Keratinocyte (primary cell): ENCODE measurements around the gene SLC6A17. TPM values are rescaled to one million over a fixed set of nuclear protein-coding genes. Genes with fewer than 3 reads are reported as not detected.

Experiments
- DNase-seq: peaks from one replicate; pipeline ENCODE4 v3.0.0-alpha.2; 2011; ENCODE audit warnings: low read depth, missing footprints, low spot score
- FAIRE-seq: peaks from 2 replicates; lab custom pipeline; 2011; peaks lifted over from hg19 to GRCh38; lab: Jason Lieb, UNC
- H2AFZ ChIP-seq: 2 replicates; pipeline ENCODE4 v1.6.0; 2012; ENCODE audit warnings: low read length, control low read depth, inconsistent platforms; ENCODE audit not compliant: control insufficient read depth
- H3K27ac ChIP-seq: 2 replicates; pipeline ENCODE4 v1.5.1; 2011; ENCODE audit warnings: low read length; ENCODE audit not compliant: control insufficient read depth, insufficient read depth
- H3K27me3 ChIP-seq: 3 replicates; pipeline ENCODE4 v1.6.0; 2011; ENCODE audit warnings: low read length; ENCODE audit not compliant: control insufficient read depth, insufficient read depth; ENCODE audit errors: extremely low read depth
- H3K36me3 ChIP-seq, 2 experiments: 2 replicates in 1 of 2; 3 replicates in 1 of 2; pipeline ENCODE4 v1.5.1; 2011; ENCODE audit warnings: low read length in 2 of 2, mild to moderate bottlenecking in 1 of 2; ENCODE audit not compliant: control insufficient read depth in 2 of 2, insufficient read depth in 2 of 2; ENCODE audit errors: extremely low read depth in 1 of 2
- H3K4me1 ChIP-seq: 3 replicates; pipeline ENCODE4 v1.5.1; 2011; ENCODE audit warnings: low read length; ENCODE audit not compliant: control insufficient read depth, insufficient read depth; ENCODE audit errors: extremely low read depth
- H3K4me2 ChIP-seq: 3 replicates; pipeline ENCODE4 v1.6.0; 2011; ENCODE audit warnings: low read depth, low read length; ENCODE audit not compliant: control insufficient read depth, insufficient read depth; ENCODE audit errors: extremely low read depth
- H3K4me3 ChIP-seq, 3 experiments: fragments of 200-600 bp in 1 of 3; sonication (generic) in 1 of 3; 2 replicates in 2 of 3; 3 replicates in 1 of 3; pipeline ENCODE4 v1.5.1; 2011 to 2016; ENCODE audit warnings: low read length in 3 of 3, mild to moderate bottlenecking in 3 of 3, control low read depth in 2 of 3, inconsistent platforms in 1 of 3, low read depth in 1 of 3, mixed read lengths in 1 of 3, mixed run types in 1 of 3, moderate library complexity in 1 of 3; ENCODE audit not compliant: control insufficient read depth in 2 of 3, insufficient read depth in 2 of 3; ENCODE audit errors: extremely low read depth in 1 of 3
- H3K79me2 ChIP-seq: 2 replicates; pipeline ENCODE4 v1.6.0; 2012; ENCODE audit warnings: low read length; ENCODE audit not compliant: control insufficient read depth, insufficient read depth
- H3K9ac ChIP-seq: 3 replicates; pipeline ENCODE4 v1.6.0; 2011; ENCODE audit warnings: low read length; ENCODE audit not compliant: control insufficient read depth, insufficient read depth; ENCODE audit errors: extremely low read depth
- H3K9me1 ChIP-seq: 3 replicates; pipeline ENCODE4 v1.6.0; 2011; ENCODE audit warnings: low read length; ENCODE audit not compliant: control insufficient read depth, insufficient read depth; ENCODE audit errors: extremely low read depth
- H3K9me3 ChIP-seq: 2 replicates; pipeline ENCODE4 v1.5.1; 2012; ENCODE audit warnings: low read depth, low read length; ENCODE audit not compliant: control insufficient read depth
- H4K20me1 ChIP-seq: 3 replicates; pipeline ENCODE4 v1.6.0; 2011; ENCODE audit warnings: low read length; ENCODE audit not compliant: control insufficient read depth, insufficient read depth; ENCODE audit errors: extremely low read depth
- EZH2 ChIP-seq: IDR thresholded peaks from one replicate; pipeline ENCODE4 v1.6.1; 2012; ENCODE audit warnings: inconsistent platforms, mild to moderate bottlenecking, low read length, moderate library complexity
- dilution Hi-C: fragments of 300-500 bp; cut with MboI; formaldehyde crosslinking; loops from one replicate; pipeline ENCODE4 v1.7.0; 2020; ENCODE audit warnings: low sequenced_read_pairs; ENCODE audit not compliant: extremely low pct_ligation_motif_present
- polyA plus RNA-seq, 5 experiments: library from polyadenylated mRNA; depleted of rRNA in 3 of 5; stranded (reverse) in 3 of 5; stranded (forward) in 1 of 5; unstranded in 1 of 5; fragments of >200 nt; gene quantifications; 1 replicate in 1 of 5; 2 replicates in 3 of 5; 3 replicates in 1 of 5; pipeline versions ENCODE4 v1.2.1 to v1.2.3, GENCODE V29; 2011 to 2012; ENCODE audit warnings: missing spikeins in 2 of 5, low read depth in 1 of 5, low replicate concordance in 1 of 5
- TF ChIP-seq, protein P1 (sequence below), 3 experiments: IDR thresholded peaks in 1 of 3; conservative IDR thresholded peaks in 1 of 3; optimal IDR thresholded peaks in 1 of 3; 2 replicates in 2 of 3; 3 replicates in 1 of 3; pipeline versions ENCODE3 to v1.5.1; 2011; ENCODE audit warnings: low read length in 3 of 3, mild to moderate bottlenecking in 3 of 3, moderate library complexity in 2 of 3, control low read depth in 1 of 3, inconsistent platforms in 1 of 3; ENCODE audit not compliant: insufficient read depth in 2 of 3; ENCODE audit errors: extremely low read depth in 1 of 3

The SLC6A17 gene
- polyA plus RNA-seq, 1 donor (not counting 4 experiments of a cell fraction or from before 2014, with no cell fraction given), result 0.25 TPM

DNA sequence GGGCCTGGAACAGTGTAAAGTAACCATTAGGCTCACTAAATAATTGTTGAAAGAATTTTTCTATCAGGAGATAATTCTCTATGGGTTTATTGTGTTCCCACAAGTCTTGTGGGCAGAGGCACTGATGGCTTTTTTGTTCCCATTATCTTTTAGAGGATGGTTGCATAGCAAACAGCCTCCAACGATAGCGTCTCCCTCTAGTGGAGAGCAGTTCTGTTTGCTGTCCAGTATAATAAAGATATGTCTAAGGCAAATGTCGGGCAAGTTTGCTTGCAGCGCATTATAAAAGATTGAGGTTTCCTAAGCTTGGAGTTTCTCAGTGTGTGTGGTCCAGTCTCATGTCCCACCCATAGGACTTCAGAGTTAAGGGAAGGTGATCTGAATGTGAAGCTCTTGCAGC is 1.3 kb upstream of the SLC6A17 start:
- Histone ChIP-seq H3K79me2 (no peaks in the 10 kb centered on the region), H3K9me1 (no peaks in the 10 kb centered on the region), H3K27ac (no peak overlapping the region), H3K9me3 (no peaks in the 10 kb centered on the region), H3K4me1 (no peaks in the 10 kb centered on the region), H3K36me3 (no peaks in the 10 kb centered on the region), H2AFZ (no peak overlapping the region), H3K4me2 (no peak overlapping the region), H3K27me3 (peaks cover 45% of the 10 kb centered on the region), H3K4me3 (no peak overlapping the region), H4K20me1 (no peaks in the 10 kb centered on the region), H3K9ac (no peak overlapping the region)
- no peak for TF ChIP-seq EZH2
- TF ChIP-seq, protein P1, sequence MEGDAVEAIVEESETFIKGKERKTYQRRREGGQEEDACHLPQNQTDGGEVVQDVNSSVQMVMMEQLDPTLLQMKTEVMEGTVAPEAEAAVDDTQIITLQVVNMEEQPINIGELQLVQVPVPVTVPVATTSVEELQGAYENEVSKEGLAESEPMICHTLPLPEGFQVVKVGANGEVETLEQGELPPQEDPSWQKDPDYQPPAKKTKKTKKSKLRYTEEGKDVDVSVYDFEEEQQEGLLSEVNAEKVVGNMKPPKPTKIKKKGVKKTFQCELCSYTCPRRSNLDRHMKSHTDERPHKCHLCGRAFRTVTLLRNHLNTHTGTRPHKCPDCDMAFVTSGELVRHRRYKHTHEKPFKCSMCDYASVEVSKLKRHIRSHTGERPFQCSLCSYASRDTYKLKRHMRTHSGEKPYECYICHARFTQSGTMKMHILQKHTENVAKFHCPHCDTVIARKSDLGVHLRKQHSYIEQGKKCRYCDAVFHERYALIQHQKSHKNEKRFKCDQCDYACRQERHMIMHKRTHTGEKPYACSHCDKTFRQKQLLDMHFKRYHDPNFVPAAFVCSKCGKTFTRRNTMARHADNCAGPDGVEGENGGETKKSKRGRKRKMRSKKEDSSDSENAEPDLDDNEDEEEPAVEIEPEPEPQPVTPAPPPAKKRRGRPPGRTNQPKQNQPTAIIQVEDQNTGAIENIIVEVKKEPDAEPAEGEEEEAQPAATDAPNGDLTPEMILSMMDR (optimal IDR thresholded peaks at IDR 0.05 in 1 of 3, IDR thresholded peaks at IDR 0.05 in 1 of 3, conservative IDR thresholded peaks at IDR 0.05 in 1 of 3; ENCODE audit: extremely low read depth in 1 of 3, insufficient read depth in 2 of 3, low read length in 3 of 3), result peak; percentile 49 to 62 (median 52)
- DNase-seq (no peak), FAIRE-seq (no peak)
- dilution Hi-C loops, result no loop called here

DNA sequence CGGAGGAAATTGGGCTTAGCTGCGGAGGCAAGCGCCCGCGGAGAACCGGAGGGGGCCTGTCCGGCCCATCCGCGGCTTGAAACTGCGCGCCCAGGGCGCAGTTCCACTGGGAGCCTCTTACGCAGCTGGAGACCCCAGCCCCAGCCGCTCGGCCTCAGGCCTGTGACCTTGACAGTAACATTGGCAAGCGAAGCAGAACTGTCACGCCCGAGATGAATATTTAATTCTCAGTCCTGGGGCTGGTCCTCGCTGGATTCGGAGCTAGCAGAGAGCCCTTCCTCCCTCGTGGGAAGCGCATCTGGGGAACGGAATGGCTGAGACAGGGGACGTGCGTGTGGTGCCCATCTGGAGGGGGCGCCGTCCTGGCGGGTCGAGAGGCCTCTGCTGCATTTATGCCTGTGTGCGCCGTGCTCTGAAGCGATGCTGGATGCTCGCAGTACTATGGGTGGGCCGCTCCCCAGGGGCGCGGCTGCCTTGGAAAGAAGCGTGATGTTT is 928 bp downstream of the SLC6A17 start:
- DNase-seq (no peak), FAIRE-seq (no peak)
- no peaks in the 10 kb centered on the region for H3K9me1 ChIP-seq
- no peaks in the 10 kb centered on the region for H3K36me3 ChIP-seq
- H4K20me1 ChIP-seq, result no peaks in the 10 kb centered on the region
- H3K79me2 ChIP-seq, result no peaks in the 10 kb centered on the region
- no peaks in the 10 kb centered on the region for H3K4me1 ChIP-seq
- no peaks in the 10 kb centered on the region for H3K9me3 ChIP-seq
- H3K27me3 ChIP-seq, result peaks cover 47% of the 10 kb centered on the region
- no peak overlapping the region for H3K9ac ChIP-seq
- no peak overlapping the region for H3K4me3 ChIP-seq
- TF ChIP-seq EZH2, result no peak
- TF ChIP-seq, protein P1 (optimal IDR thresholded peaks at IDR 0.05 in 1 of 3, IDR thresholded peaks at IDR 0.05 in 1 of 3, conservative IDR thresholded peaks at IDR 0.05 in 1 of 3; ENCODE audit: extremely low read depth in 1 of 3, insufficient read depth in 2 of 3, low read length in 3 of 3), result no peak
- dilution Hi-C loops, result no loop called here
- H3K27ac ChIP-seq, result no peak overlapping the region
- H3K4me2 ChIP-seq, result peak overlapping the region; percentile 65
- no peak overlapping the region for H2AFZ ChIP-seq
